Measurements from ENCODE around the gene GRAMD1A. TPM values are rescaled to one million over a fixed set of nuclear protein-coding genes. Genes with fewer than 3 reads are reported as not detected.
A peak's percentile ranks its signal among the peaks of the same experiment; 100 is the strongest.
"Not testable (repeated sequence)": the region's sequence is repeated elsewhere in the genome, so short reads cannot be mapped to it uniquely, and the experiment has no call there.

The GRAMD1A gene
- total RNA-seq, 2 experiments from 2014 or later = 173 to 187 TPM

GRCh38 chr19:34998777-34999497 is 1.2 kb upstream of the GRAMD1A start:
- H3K36me3 Mint-ChIP-seq = peaks cover 20% of the 10 kb centered on the region
- no peak for ATAC-seq (ENCODE audit: low read depth)
- no peaks in the 10 kb centered on the region for H3K27me3 Mint-ChIP-seq
- peaks cover 52% of the 10 kb centered on the region for H3K4me1 Mint-ChIP-seq
- H3K9me3 Mint-ChIP-seq = no peaks in the 10 kb centered on the region
- POLR2A ChIA-PET = interaction anchor here (0.7 to 4.0 kb wide), 4 partner anchors 9 to 35 kb away, joined by 3 to 21 read pairs (median 7); partner anchors contain the start of gene ZNF792
- DNase-seq = no peak
- H3K27ac Mint-ChIP-seq = peak overlapping the region; percentile 87
- H3K4me3 Mint-ChIP-seq = peak overlapping the region; percentile 91

GRCh38 chr19:35000338-35000646 is 169 bp downstream of the GRAMD1A start:
- peak overlapping the region; percentile 53 for H3K4me3 Mint-ChIP-seq
- peaks cover 21% of the 10 kb centered on the region for H3K36me3 Mint-ChIP-seq
- DNase-seq (no peak), ATAC-seq (ENCODE audit: low read depth) (peak; percentile 25)
- no peaks in the 10 kb centered on the region for H3K27me3 Mint-ChIP-seq
- H3K9me3 Mint-ChIP-seq = no peaks in the 10 kb centered on the region
- H3K4me1 Mint-ChIP-seq = peaks cover 54% of the 10 kb centered on the region
- POLR2A ChIA-PET = interaction anchor here (1.4 to 4.0 kb wide), 5 partner anchors 8 to 37 kb away, joined by 5 to 21 read pairs (median 10); partner anchors contain the start of gene ZNF792
- no peak overlapping the region for H3K27ac Mint-ChIP-seq

GRCh38 chr19:35000647-35001501 is 751 bp downstream of the GRAMD1A start:
- Mint-ChIP-seq H3K27ac (peak overlapping the region; percentile 95), H3K9me3 (no peaks in the 10 kb centered on the region), H3K4me3 (peak overlapping the region; percentile 90), H3K4me1 (peaks cover 57% of the 10 kb centered on the region), H3K27me3 (no peaks in the 10 kb centered on the region), H3K36me3 (peaks cover 25% of the 10 kb centered on the region)
- DNase-seq = peak; percentile 64
- POLR2A ChIA-PET = interaction anchor here (0.7 to 4.0 kb wide), 8 partner anchors 8 to 37 kb away, joined by 3 to 21 read pairs (median 5); partner anchors contain the start of gene ZNF792
- peak; percentile 24 for ATAC-seq (ENCODE audit: low read depth)

GRCh38 chr19:35002037-35002535 is 2.0 kb downstream of the GRAMD1A start:
- Mint-ChIP-seq H3K27ac (peak overlapping the region; percentile 95), H3K9me3 (no peaks in the 10 kb centered on the region), H3K27me3 (no peaks in the 10 kb centered on the region), H3K4me1 (peaks cover 51% of the 10 kb centered on the region), H3K4me3 (peak overlapping the region; percentile 90), H3K36me3 (peaks cover 25% of the 10 kb centered on the region)
- DNase-seq = no peak
- POLR2A ChIA-PET = interaction anchor here (0.6 to 2.0 kb wide), 7 partner anchors 9 to 38 kb away, joined by 3 to 17 read pairs (median 4); partner anchors contain the start of gene ZNF792
- no peak for ATAC-seq (ENCODE audit: low read depth)

GRCh38 chr19:35004517-35005255 is 4.6 kb downstream of the GRAMD1A start:
- Mint-ChIP-seq H3K4me3 (no peak overlapping the region), H3K27ac (no peak overlapping the region), H3K27me3 (no peaks in the 10 kb centered on the region), H3K4me1 (peaks cover 37% of the 10 kb centered on the region), H3K36me3 (peaks cover 29% of the 10 kb centered on the region), H3K9me3 (no peaks in the 10 kb centered on the region)
- no peak for ATAC-seq (ENCODE audit: low read depth)
- POLR2A ChIA-PET = no interaction called here
- no peak for DNase-seq

- peaks cover 31% of the 10 kb centered on the region for H3K36me3 Mint-ChIP-seq
- H3K4me3 Mint-ChIP-seq = no peak overlapping the region
- POLR2A ChIA-PET = interaction anchor here (0.7 kb wide), 1 partner anchor 632 kb away, joined by 3 read pairs; no protein-coding TSS in a partner anchor
- no peak for ATAC-seq (ENCODE audit: low read depth)
- H3K4me1 Mint-ChIP-seq = peaks cover 39% of the 10 kb centered on the region
- no peak overlapping the region for H3K27ac Mint-ChIP-seq
- H3K27me3 Mint-ChIP-seq = no peaks in the 10 kb centered on the region
- no peaks in the 10 kb centered on the region for H3K9me3 Mint-ChIP-seq
- DNase-seq = no peak
Measured at GRCh38 chr19:35005256-35005977, 5.3 kb downstream of the GRAMD1A start.

GRCh38 chr19:35006007-35006341 is 5.9 kb downstream of the GRAMD1A start:
- H3K27ac Mint-ChIP-seq; DNase-seq; ATAC-seq (ENCODE audit: low read depth); H3K9me3 Mint-ChIP-seq; H3K4me3 Mint-ChIP-seq; H3K27me3 Mint-ChIP-seq: not testable (repeated sequence)
- Mint-ChIP-seq H3K36me3 (peaks cover 32% of the 10 kb centered on the region), H3K4me1 (peaks cover 42% of the 10 kb centered on the region)
- POLR2A ChIA-PET = interaction anchor here (0.7 kb wide), 1 partner anchor 632 kb away, joined by 3 read pairs; no protein-coding TSS in a partner anchor

- DNase-seq (no peak), ATAC-seq (ENCODE audit: low read depth) (no peak)
- H3K36me3 Mint-ChIP-seq = peaks cover 32% of the 10 kb centered on the region
- H3K27ac Mint-ChIP-seq = no peak overlapping the region
- H3K4me1 Mint-ChIP-seq = peaks cover 42% of the 10 kb centered on the region
- H3K9me3 Mint-ChIP-seq = no peaks in the 10 kb centered on the region
- POLR2A ChIA-PET = interaction anchor here (0.5 to 1.1 kb wide), 3 partner anchors 10 to 633 kb away, joined by 3 to 10 read pairs (median 3); no protein-coding TSS in a partner anchor
- H3K4me3 Mint-ChIP-seq = no peak overlapping the region
- H3K27me3 Mint-ChIP-seq = no peaks in the 10 kb centered on the region
Measured at GRCh38 chr19:35006342-35006998, 6.3 kb downstream of the GRAMD1A start.

- DNase-seq (no peak), ATAC-seq (ENCODE audit: low read depth) (no peak)
- Mint-ChIP-seq H3K27ac (no peak overlapping the region), H3K9me3 (no peaks in the 10 kb centered on the region), H3K4me3 (no peak overlapping the region), H3K4me1 (peaks cover 42% of the 10 kb centered on the region), H3K36me3 (peaks cover 30% of the 10 kb centered on the region), H3K27me3 (no peaks in the 10 kb centered on the region)
- POLR2A ChIA-PET = interaction anchor here (1.1 kb wide), 1 partner anchor 11 kb away, joined by 10 read pairs; no protein-coding TSS in a partner anchor
Measured at GRCh38 chr19:35006999-35007365, 6.9 kb downstream of the GRAMD1A start.

- Mint-ChIP-seq H3K36me3 (peaks cover 32% of the 10 kb centered on the region), H3K4me1 (peaks cover 42% of the 10 kb centered on the region)
- H3K9me3 Mint-ChIP-seq; H3K27ac Mint-ChIP-seq; H3K4me3 Mint-ChIP-seq; H3K27me3 Mint-ChIP-seq; DNase-seq; ATAC-seq (ENCODE audit: low read depth): not testable (repeated sequence)
- POLR2A ChIA-PET = interaction anchor here (1.1 to 1.3 kb wide), 2 partner anchors 11 to 15 kb away, joined by 3 to 10 read pairs; no protein-coding TSS in a partner anchor
Measured at GRCh38 chr19:35007427-35007826, 7.3 kb downstream of the GRAMD1A start.

- Mint-ChIP-seq H3K36me3 (peaks cover 36% of the 10 kb centered on the region), H3K9me3 (no peaks in the 10 kb centered on the region), H3K27me3 (no peaks in the 10 kb centered on the region), H3K27ac (no peak overlapping the region), H3K4me3 (no peak overlapping the region), H3K4me1 (peaks cover 42% of the 10 kb centered on the region)
- DNase-seq (no peak), ATAC-seq (ENCODE audit: low read depth) (no peak)
- POLR2A ChIA-PET = interaction anchor here (1.2 kb wide), 1 partner anchor 13 kb away, joined by 3 read pairs; no protein-coding TSS in a partner anchor
Measured at GRCh38 chr19:35008891-35009341, 8.8 kb downstream of the GRAMD1A start.
